ENCODE data around the gene PRKCD.

The PRKCD gene

GRCh38 chr3:53230789-53231188, 69.8 kb downstream of the PRKCD start:
- DNase-seq (ENCODE audit: low read depth in 1 of 2, low spot score in 1 of 2), result no peak

DNA sequence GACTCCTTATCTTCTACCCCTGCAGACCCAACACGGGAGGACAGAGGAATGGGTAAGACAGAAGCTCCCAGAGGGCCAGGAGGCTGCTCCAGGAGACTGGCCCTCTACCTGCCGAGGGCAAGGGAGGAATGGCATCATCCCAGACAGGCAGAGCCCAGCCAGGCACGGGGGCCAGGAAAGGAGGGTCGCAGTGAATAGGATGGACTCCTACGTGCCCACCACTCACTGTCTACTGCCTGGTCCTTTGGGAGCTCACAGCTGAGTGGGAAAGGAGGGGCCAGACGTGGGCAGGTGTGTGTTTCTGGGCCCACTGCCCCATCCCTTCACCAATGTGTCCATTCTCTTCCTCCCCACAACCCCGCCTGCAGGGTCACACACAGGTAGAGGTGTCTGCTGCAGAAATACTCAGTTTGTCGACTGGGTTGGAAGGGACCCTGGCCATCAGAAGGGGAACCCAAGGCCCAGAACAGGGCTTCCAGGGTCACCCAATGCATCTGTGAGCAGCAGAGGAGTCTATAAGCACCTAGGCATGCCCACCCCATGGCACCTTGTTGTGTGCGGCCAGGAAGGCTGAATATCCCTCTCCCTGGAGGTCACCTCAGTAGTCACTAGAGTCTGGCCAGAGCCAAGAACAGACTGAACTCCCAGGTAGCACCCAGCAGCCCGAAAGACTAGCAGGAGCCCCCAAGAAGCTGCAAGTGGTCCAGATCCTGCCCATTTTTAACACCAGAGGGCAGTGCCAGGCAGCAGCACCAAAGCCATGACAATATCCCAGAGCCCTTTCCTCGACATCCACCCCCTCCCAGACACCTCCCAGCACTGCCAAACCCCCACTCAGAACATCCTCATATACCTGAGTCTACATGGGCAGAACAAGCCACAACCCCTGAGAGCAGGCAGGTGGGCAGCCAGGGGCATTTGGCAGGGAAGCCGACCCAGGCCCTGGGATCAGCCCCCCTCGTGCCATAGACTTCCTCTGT, 70.8 kb downstream of the PRKCD start:
- no peak for DNase-seq (ENCODE audit: low read depth in 1 of 2, low spot score in 1 of 2)

DNA sequence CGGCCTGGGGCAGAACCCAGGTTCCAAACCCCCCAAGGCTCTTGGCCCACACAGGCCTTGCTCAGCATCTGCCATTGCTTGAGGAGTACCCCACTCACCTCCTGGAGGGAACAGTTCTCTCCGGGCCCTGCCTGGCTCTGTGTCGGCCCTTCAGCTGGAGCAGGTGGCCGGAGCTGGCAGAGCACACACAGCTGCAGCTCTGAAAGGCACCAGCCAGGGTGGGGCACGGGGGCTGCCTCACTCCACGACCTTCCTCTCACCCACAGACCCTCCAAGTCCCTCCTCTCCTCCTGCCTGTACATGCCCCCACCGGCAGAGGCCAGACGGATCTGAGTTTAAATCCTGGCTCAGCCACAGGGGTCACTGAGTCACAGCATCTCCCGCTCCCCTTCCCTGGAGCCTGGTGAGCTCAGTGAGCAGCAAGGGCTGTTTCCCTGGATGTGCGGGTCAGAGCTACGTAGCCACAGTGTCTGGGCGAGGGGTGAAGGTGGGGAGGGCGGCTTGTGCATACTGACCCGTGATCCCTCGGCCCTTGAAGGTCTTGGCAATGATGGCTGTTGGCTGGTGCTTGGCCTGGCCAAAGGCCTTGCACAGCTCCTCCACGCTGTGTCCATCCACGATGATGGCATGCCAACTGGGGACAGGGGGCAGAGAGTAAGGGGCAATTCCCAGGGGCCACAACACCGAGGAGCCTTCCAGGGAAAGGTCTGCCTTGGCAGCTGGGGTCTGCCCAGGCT, 71.8 kb downstream of the PRKCD start:
- DNase-seq (ENCODE audit: low read depth in 1 of 2, low spot score in 1 of 2), result no peak

DNA sequence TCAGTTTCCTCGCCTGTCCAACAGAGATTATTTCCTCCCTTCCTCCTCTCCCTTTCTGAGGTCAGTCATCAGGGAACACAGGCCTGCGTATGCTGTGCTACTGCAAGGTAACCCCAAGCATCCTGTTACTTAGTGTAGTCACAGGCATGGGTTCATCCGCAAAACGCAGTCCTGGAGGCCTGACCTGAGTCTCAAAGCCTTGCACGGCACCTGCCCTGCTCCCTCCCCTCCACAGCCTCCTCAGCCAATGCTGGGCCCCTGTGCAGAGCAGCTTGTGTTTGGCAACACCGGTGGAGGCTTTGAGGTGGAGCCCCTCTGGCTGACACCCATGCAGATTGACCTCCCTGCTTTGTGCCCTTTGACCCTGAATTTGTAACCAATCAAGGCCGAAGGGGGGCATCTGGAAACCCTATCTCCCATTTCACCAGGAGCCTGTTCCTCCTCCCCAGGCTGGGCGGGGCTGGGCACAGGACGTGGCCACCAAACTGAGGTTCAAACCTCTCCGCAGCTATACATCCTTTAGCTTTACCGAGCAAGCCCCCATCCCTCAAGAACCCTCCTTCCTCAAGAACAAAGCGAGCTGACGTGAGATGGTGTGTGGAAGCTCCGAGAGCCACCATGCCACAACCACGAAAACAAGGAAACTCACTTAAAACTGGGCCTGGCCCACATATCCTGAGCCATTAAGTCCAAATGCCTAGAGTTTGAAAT, 73.3 kb downstream of the PRKCD start:
- no peak for DNase-seq (ENCODE audit: low read depth in 1 of 2, low spot score in 1 of 2)

DNA sequence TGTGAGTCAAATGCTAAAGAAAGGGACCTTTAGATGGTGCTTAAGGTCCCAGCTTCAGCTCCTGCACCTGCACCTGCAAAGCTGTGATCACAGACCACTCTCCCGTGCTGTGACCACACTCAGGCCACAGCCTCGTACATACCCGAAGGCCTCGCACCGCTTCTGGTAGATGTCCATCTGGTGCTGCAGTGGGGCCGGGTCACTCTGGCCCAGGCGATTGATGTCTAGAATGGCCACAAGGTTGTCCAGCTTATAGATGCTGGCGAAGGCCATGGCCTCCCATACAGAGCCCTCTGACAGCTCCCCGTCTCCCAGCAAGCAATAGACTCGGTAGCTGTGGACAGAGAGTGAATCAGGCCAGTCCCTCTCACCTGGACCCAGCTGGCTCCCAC, 73.8 kb downstream of the PRKCD start:
- no peak for DNase-seq (ENCODE audit: low read depth in 1 of 2, low spot score in 1 of 2)

DNA sequence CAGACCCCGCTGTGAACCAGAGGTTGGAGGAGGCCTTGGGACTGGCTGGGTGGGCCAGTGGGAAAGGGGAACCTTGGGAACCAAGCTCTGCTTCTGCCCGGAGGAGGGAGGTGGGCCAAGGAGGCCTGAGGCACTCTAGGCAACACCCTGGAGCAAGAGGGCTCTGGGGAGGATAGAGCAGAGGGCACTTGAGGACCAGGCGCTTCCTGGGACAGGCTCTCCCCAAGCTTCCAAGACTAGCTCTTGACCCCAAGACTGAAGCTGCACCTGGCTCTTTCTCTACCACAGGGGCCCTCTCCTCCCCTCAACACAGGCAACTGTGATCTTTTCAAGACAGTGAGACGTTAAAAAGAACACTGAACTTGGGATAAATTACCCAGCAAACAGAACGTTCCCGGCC, 74.5 kb downstream of the PRKCD start:
- DNase-seq (ENCODE audit: low read depth in 1 of 2, low spot score in 1 of 2), result no peak

DNA sequence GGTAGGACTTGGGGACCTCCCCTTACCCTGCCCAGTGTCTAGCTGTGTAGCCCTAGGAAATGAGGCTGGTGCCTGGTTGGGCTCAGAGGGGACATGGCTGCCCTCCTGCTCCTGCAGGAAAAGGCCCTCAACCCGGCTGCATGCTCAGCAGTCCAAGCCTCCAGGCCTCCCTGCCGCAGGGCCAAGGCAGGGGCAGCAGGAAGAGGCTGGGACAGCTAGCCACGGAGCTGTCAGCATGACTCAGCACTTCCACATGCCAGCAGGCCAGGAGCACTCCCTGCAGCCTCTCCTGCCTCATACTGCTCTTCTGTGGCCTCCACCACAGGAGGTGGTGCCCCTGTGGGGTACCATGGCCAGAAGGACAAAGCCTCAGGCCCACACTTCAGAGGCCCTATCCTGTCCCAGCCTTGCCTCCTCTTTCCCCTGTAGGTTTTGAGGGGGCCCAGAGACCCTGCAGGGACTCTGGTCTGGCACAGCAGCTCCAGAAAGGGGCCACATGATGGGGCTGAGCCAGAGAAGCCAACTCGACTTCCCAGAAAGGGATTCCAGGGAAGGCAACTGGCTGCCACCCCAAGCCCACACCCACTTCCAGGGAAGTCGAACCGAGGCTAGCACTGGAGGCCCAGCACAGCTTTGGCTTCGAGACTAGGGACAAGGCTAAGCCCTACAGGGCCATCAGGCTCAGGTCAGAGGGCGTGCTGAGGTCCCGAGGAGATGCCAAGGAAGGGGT, 75.3 kb downstream of the PRKCD start:
- no peak for DNase-seq (ENCODE audit: low read depth in 1 of 2, low spot score in 1 of 2)

- DNase-seq (ENCODE audit: low read depth in 1 of 2, low spot score in 1 of 2), result no peak
Measured at GRCh38 chr3:53238051-53238850, 77.2 kb downstream of the PRKCD start.

DNA sequence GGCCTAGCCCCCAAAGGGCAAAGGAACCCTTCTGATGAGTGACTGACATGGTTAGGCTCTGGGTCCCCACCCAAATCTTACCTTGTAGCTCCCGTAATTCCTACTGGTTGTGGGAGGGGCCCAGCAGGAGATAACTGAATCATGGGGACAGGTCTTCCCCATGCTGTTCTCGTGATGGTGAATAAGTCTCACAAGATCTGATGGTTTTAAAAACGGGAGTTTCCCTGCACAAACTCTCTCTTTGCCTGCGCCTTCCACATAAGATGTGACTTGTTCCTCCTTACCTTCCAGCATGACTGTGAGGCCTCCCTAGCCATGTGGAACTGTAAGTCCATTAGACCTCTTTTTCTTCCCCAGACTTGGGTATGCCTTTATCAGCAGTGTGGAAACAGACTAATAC, 77.9 kb downstream of the PRKCD start:
- DNase-seq (ENCODE audit: low read depth in 1 of 2, low spot score in 1 of 2), result no peak

DNA sequence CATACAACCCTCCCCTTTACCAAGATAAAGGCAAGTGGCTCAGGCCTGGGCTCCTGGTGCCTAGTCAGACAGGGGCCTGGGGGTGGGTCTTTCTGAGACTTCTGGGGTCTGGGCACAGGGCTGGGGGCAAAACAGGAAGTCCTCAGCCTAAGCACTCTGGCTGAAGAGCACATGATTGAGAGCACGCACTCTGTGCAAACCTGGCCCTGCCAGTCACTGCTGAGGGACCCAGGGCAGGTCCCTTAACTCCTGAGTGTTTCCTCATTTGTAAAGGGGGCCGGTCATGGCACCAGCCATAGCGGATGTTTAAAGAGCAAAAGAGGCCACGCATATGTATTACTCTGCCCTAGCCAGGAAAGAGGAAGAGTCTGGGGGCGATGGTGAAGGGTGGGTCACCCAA, 78.8 kb downstream of the PRKCD start:
- DNase-seq (ENCODE audit: low read depth in 1 of 2, low spot score in 1 of 2), result no peak

DNA sequence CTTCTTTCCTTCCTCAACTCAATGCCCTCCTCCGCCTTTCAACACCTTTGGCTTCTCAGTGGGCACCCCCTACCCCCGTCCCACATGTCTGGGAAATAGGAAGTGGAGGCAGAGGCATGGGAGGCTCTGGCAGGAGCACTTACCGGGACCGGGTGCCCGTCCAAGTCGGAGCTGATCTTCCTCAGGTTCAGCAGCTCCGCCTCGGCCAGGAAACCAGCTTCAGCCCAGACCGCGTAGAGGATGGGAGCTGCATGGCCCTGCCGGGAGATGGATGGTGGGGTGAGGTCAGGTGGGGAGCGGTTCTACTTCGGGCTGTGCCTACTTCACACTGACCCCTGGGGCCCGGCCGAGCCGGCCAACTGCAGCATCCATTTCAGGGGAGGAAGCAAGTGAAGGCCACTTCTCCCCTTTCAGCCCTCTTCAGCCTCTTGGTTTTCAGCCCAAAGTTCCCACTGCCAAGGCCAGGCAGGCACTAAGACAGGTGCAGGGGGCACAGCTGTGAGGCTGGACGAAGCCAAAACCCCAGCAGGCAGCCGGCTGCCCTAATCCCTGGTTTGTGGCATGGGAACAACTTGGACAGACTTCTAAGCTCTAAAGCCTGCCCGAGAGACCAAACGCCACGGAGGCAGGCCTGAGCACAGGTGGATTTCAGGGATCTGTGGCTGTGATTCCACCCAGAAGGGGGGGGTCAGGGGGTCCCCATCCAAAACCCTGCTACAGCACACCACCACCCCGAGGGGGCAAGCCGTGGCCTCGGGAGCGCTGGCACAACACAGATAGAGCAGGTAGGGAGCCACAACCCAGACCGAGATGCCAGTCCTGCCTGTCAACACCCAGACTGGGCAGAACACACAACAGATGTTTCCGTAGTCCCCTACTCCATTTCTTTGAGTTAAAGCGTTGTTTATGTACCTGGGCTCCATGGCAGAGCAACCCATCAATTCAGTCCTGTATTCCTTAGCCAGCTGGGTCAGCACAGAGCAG, 80.3 kb downstream of the PRKCD start:
- DNase-seq (ENCODE audit: low read depth in 1 of 2, low spot score in 1 of 2), result no peak

- DNase-seq (ENCODE audit: low read depth in 1 of 2, low spot score in 1 of 2), result no peak
Measured at GRCh38 chr3:53242155-53242554, 81.1 kb downstream of the PRKCD start.

Data from activated CD4-positive, alpha-beta T cell treated with anti-CD3 and anti-CD28 coated beads, Interleukin-2, amount 50 U/mL, for 24 hours (primary cell).